ACHN (cell line): ENCODE results near the gene FAM177B.

Source experiments
- DNase-seq: peaks from one replicate; pipeline ENCODE4 v3.0.0-alpha.2; 2015
- in situ Hi-C: cut with HindIII; loops from 2 replicates; pipeline ENCODE4 v1.10.0; 2017; ENCODE audit warnings: low sequenced_read_pairs, low pct_ligation_motif_present, low pct_unique_long_range_greater_than_20kb

FAM177B gene

GRCh38 chr1:222736972-222737371 lies at the start of gene FAM177B:
FAM177B (plus strand) TSS chr1:222737202; CDS start chr1:222746546, 9,344 bp downstream.
- DNase-seq = no peak
- in situ Hi-C loops = no loop called here

DNA sequence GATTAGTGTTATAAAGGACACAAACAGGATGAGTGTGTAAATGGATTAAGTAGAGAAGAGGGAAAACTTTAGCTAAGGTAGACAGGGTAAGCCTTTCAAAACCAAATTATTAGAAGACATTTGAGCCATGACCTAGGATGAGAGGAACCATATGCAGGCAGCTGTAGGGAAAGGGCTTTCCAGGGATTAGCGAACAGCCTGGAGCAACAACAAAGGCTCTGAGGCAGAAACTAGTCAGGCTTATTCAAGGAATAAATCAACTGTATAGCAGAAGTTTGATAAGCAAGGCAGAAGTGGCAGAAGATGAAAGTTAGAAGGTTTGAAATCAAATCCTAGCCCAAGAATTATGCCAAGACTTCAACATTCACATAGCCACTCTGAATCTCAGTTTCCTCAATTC lies 46.0 kb upstream of the FAM177B start:
- in situ Hi-C loops = no loop called here
- DNase-seq = no peak

DNA sequence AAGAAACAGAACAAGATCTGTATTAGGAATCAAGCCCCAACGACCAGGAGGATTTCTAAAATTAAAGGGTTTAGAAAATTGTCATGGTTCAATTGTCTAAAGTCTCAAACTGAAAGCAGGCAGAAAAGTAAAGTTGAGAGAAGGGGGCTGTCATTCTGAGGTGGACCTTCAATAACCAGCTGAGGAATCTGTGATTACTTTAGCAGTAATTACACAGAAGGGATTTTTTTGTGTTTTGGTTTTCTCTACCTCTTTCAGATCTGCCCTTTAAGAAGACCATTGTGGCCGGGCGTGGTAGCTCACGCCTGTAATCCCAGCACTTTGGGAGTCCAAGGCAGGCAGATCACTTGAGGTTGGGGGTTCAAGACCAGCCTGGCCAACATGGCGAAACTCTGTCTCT lies 42.1 kb upstream of the FAM177B start:
- no peak for DNase-seq
- in situ Hi-C loops = no loop called here

GRCh38 chr1:222696741-222697140 lies 40.3 kb upstream of the FAM177B start:
- DNase-seq = no peak
- in situ Hi-C loops = no loop called here

DNA sequence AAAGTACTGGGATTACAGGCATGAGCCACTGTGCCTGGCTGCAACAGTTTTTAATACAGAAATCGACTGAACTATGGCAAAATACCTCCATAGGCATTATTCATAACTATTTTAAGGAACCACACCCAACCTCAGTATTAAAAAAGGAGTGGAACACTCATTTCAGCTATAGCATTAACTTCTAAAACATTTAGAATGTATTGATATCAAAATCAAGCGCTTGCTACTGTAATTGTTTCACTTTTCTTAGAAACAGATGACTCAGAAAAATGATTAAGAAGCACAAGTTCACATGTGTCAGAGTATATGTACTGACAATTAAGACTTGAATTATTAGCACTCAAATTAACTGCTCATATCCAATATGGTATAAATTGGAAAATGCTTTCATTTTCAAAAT lies 39.8 kb upstream of the FAM177B start:
- no peak for DNase-seq
- in situ Hi-C loops = no loop called here

- in situ Hi-C loops = no loop called here
- DNase-seq = no peak
Observed at GRCh38 chr1:222697826-222698225, 39.2 kb upstream of the FAM177B start.

DNA sequence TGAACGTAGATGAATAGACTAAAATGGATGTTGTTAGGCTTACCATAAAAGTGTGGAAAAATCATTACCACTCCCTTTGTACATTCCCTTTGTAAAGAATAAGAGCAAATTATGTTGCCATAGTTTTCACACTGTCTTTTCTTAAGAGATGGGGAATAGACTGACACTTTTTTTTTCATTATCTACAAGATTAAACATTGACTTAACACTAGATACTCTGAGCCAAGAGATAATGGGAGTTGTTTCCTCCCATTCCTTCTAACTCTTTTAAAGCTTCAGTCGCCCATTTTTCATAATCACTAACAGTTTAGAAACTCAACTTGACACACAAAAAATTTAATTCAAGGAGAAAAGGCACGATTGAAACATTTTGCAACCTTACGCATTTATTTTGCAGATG lies 34.8 kb upstream of the FAM177B start:
- DNase-seq = no peak
- in situ Hi-C loops = no loop called here

DNA sequence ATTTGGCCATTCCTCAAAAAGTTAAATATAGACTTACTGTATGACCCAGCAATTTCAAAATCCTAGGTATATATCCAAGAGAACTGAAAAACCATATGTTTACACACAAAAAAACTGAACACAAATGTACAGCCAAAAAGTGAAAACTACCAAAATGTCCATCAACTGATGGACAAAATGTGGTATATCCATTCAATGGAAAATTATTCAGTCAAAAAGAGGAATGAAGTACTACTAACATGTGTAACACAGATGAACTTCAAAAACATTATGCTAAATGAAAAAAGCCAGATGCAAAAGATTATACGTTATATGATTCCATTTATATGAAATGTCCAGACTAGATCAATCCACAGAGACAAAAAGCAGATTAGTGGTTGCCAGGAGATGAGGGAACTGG lies 32.7 kb upstream of the FAM177B start:
- in situ Hi-C loops = no loop called here
- DNase-seq = no peak

DNA sequence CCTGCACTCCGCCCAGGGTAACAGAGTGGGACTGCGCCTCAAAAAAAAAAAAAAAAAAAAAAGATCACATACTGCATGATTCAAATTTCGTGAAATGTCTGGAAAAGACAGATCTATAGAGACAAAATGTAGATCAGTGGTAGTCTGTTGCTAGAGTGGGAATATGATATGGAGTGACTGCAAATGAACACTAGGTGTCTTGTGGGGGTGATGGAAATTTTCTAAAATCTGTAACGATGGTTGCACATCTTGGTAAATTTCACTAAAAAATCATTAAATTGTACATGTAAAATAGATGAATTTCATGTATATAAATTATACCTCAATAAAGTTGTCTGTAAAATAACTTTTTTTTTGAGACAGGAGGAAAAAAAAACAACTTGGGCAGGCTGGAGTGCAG lies 30.2 kb upstream of the FAM177B start:
- no peak for DNase-seq
- in situ Hi-C loops = no loop called here

- DNase-seq = no peak
- in situ Hi-C loops = no loop called here
Observed at GRCh38 chr1:222709700-222710153, 27.3 kb upstream of the FAM177B start.

- in situ Hi-C loops = no loop called here
- peak; percentile 81 for DNase-seq
Observed at GRCh38 chr1:222711319-222712252, 25.4 kb upstream of the FAM177B start.

GRCh38 chr1:222712253-222713090 lies 24.5 kb upstream of the FAM177B start, which contains the start of the genes AIDA and BROX:
AIDA (minus strand) TSS chr1:222712491; CDS start chr1:222712317, 174 bp downstream.
BROX (plus strand) TSS chr1:222712564; CDS start chr1:222715700, 3,136 bp downstream.
- DNase-seq = peak; percentile 85
- in situ Hi-C loops = no loop called here

GRCh38 chr1:222713091-222713961 lies 23.7 kb upstream of the FAM177B start:
- in situ Hi-C loops = no loop called here
- DNase-seq = peak; percentile 97

DNA sequence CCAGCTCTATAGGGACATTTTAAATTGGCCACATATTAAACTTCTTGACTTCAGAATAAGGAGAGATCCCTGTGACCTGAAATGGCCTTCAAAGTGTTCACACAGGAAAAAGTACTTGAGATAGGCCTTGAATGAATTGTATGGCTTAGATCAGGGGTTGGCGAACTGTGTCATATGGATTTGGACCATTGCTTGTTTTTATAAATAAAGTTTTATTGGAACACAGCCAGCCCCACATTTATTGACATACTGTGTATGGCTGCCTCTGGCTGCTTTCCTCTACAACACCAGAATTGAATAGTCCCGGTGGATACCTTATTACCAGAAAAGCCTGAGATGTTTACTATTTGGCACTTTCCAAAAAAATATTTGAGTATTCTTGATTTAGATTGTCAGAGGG lies 20.6 kb upstream of the FAM177B start:
- in situ Hi-C loops = no loop called here

GRCh38 chr1:222728746-222729145 lies 8.3 kb upstream of the FAM177B start:
- in situ Hi-C loops = no loop called here
- no peak for DNase-seq

More for the DNA sequence above, 20.6 kb upstream of the FAM177B start:
- no peak for DNase-seq

- in situ Hi-C loops = no loop called here
- no peak for DNase-seq
Observed at GRCh38 chr1:222730866-222731265, 6.1 kb upstream of the FAM177B start.

DNA sequence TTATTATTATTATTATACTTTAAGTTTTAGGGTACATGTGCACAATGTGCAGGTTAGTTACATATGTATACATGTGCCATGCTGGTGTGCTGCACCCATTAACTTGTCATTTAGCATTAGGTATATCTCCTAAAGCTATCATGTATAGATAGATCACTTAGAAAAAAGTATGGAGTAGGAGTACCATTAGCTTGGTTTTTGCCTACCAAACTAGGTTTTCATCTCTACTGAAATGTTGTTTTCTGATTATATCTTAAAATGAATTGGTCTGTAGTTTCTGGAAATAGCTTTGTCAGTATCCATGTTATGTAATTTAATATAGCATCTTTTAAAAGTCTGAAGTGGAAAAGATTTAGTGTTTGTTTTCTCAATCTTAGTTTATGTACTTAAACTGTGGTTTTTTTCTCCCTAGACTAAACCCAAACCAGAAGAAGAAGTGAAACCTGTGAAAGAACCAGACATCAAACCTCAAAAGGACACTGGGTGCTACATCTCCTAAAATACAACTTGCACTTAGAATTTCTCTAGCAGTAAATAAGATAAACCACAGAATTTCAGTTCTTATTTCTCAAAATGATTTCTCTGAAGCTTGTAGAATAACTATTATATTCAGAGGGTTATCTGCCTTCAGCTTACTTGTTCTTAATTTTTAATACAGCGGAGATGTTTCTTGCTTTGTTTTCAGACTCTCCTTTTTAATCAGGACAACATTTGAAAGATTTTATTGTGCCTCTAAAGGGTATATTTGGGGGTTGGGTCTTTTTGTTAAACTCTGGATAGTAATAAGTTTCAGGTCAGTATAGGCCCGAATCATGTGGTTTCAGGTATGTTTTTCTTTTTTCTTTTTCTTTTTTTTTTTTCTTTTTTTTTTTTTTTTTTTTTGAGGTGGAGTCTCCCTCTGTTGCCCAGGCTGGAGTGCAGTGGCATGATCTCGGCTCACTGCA lies 4.5 kb upstream of the FAM177B start:
- in situ Hi-C loops = no loop called here
- DNase-seq = no peak
